HL-60 (cell line): ENCODE data around the gene TMEM184A.

ENCODE experiments used
- DNase-seq, 2 experiments: peaks; one replicate each; pipeline ENCODE4 v3.0.0-alpha.2; 2010 to 2020; ENCODE audit warnings: low read depth in 1 of 2, low spot score in 1 of 2
- H3K27ac ChIP-seq: fragments of 250-450 bp; sonication (Bioruptor Pico); replicated peaks from 2 replicates; pipeline ENCODE4 v1.5.1; 2020; ENCODE audit warnings: mild to moderate bottlenecking, moderate library complexity
- H3K27me3 ChIP-seq: fragments of 250-450 bp; sonication (Bioruptor Pico); 2 replicates; pipeline ENCODE4 v1.5.1; 2021; ENCODE audit warnings: mild to moderate bottlenecking, moderate library complexity; ENCODE audit not compliant: insufficient read depth, poor library complexity, severe bottlenecking
- H3K4me3 ChIP-seq: replicated peaks from 2 replicates; pipeline ENCODE4 v1.5.1; 2011; ENCODE audit warnings: mild to moderate bottlenecking, control low read depth, low read length; ENCODE audit not compliant: insufficient read depth
- CTCF ChIP-seq: IDR thresholded peaks from one replicate; pipeline ENCODE4 v1.5.1; 2011; ENCODE audit warnings: low read length, control low read depth, inconsistent platforms; ENCODE audit not compliant: insufficient read depth
- GABPA ChIP-seq: IDR thresholded peaks from 2 replicates; pipeline ENCODE4 v1.6.1; 2012; ENCODE audit warnings: low read depth
- POLR2AphosphoS5 ChIP-seq: IDR thresholded peaks from 2 replicates; pipeline ENCODE4 v1.6.1; 2012; ENCODE audit warnings: low read depth
- REST ChIP-seq: IDR thresholded peaks from 2 replicates; pipeline ENCODE4 v1.6.1; 2012; ENCODE audit warnings: low read depth; ENCODE audit not compliant: insufficient replicate concordance
- SPI1 ChIP-seq: IDR thresholded peaks from 2 replicates; pipeline ENCODE4 v1.6.1; 2012; ENCODE audit warnings: low read depth, mild to moderate bottlenecking, borderline replicate concordance

TMEM184A gene

GRCh38 chr7:1591396-1591795, 35.4 kb upstream of the TMEM184A start:
- no peak for DNase-seq
- H3K27ac ChIP-seq = no peak overlapping the region
- no peak overlapping the region for H3K4me3 ChIP-seq
- no peak for TF ChIP-seq POLR2AphosphoS5
- no peak for TF ChIP-seq REST
- TF ChIP-seq SPI1 = no peak
- no peak for TF ChIP-seq GABPA
- TF ChIP-seq CTCF = no peak
- H3K27me3 ChIP-seq = peaks cover 29% of the 10 kb centered on the region

GRCh38 chr7:1590887-1591286, 34.9 kb upstream of the TMEM184A start:
- H3K4me3 ChIP-seq = no peak overlapping the region
- H3K27ac ChIP-seq = no peak overlapping the region
- H3K27me3 ChIP-seq = peaks cover 29% of the 10 kb centered on the region
- no peak for DNase-seq
- TF ChIP-seq GABPA (no peak), CTCF (no peak), POLR2AphosphoS5 (no peak), SPI1 (no peak), REST (no peak)

GRCh38 chr7:1590476-1590875, 34.5 kb upstream of the TMEM184A start:
- H3K4me3 ChIP-seq = no peak overlapping the region
- DNase-seq = no peak
- H3K27ac ChIP-seq = no peak overlapping the region
- no peak for TF ChIP-seq SPI1
- TF ChIP-seq CTCF = no peak
- no peak for TF ChIP-seq REST
- peaks cover 29% of the 10 kb centered on the region for H3K27me3 ChIP-seq
